GM20000 (cell line): Measurements from ENCODE around the gene GPR35.

Source experiments
- DNase-seq: peaks from one replicate; pipeline ENCODE4 v3.0.0; 2012; ENCODE audit warnings: low spot score
- CTCF ChIP-seq: IDR thresholded peaks from 2 replicates; pipeline ENCODE4 v1.5.1; 2012; ENCODE audit warnings: mild to moderate bottlenecking, control low read depth; ENCODE audit errors: extremely low read depth, missing control alignments

Gene GPR35

GRCh38 chr2:240579071-240579762 is 46.1 kb upstream of the GPR35 start:
- no peak for TF ChIP-seq CTCF

GRCh38 chr2:240579771-240580614 is 45.3 kb upstream of the GPR35 start:
- DNase-seq: peak; percentile 74
- peak; percentile 69 for TF ChIP-seq CTCF

More at GRCh38 chr2:240579071-240579762, 46.1 kb upstream of the GPR35 start:
- no peak for DNase-seq

GRCh38 chr2:240581811-240582210 is 43.5 kb upstream of the GPR35 start:
- DNase-seq: no peak
- TF ChIP-seq CTCF: no peak

- TF ChIP-seq CTCF: no peak
- no peak for DNase-seq
These were observed 42.5 kb upstream of the GPR35 start for GRCh38 chr2:240582781-240583180.

- no peak for TF ChIP-seq CTCF
- DNase-seq: no peak
These were observed 41.5 kb upstream of the GPR35 start for GRCh38 chr2:240583774-240584173.

- peak; percentile 85 for DNase-seq
- no peak for TF ChIP-seq CTCF
These were observed 40.7 kb upstream of the GPR35 start for GRCh38 chr2:240584486-240585031.

- DNase-seq: peak; percentile 57
- no peak for TF ChIP-seq CTCF
These were observed 40.2 kb upstream of the GPR35 start for GRCh38 chr2:240585101-240585500.
